ENCODE results near the gene TRPC4AP.

TRPC4AP gene

DNA sequence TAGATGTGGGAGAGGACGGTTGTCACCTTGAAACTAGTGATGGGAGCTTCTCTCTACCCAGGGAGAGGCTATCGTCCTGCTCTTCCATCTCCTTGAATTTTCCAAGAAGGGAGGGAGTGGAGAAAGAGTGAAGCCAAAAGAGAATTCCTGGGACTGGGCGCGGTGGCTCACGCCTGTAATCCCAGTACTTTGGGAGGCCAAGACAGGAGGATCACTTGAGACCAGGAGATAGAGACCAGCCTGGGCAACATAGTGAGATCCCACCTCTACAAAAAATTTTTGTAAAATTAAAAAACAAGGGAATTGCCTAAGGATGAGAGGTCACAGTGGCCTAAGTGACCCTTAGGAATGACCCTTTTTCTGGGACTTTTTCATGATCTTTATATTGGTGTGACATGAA, 128.1 kb downstream of the TRPC4AP start:
- FAIRE-seq, result no peak

DNA sequence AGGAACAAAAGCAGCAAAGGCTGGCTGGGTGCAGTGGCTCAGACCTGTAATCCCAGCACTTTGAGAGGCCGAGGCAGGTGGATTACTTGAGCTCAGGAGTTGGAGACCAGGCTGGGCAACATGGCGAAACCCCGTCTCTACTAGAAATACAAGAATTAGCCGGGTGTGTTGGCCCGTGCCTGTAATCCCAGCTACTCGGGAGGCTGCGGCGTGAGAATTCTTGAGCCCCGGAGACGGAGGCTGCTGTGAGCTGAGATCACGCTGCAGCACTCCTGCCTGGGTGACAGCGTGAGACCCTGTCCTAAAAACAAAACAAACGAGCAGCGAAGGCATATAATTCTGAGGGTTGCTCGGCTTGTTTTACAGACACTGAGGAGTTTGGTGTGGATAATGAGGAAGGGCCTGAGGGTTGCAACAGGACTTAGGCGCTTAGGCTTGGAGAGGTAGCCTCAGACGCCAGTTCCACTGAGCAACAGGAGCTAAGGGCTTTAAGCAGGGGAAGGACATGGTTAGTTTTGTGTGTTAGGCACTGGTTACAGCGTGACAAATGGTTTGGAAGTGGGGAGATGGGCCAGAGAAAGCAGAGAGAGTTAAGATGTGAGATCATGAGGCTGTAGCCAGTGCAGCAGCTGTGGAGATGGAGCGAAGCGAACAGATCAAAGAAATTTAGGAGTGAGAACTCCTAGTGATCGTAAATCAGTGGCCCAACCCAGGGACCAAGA, 135.7 kb downstream of the TRPC4AP start:
- no peak for FAIRE-seq

- FAIRE-seq, result no peak
These were observed 136.6 kb downstream of the TRPC4AP start for GRCh38 chr20:34956041-34956458.

DNA sequence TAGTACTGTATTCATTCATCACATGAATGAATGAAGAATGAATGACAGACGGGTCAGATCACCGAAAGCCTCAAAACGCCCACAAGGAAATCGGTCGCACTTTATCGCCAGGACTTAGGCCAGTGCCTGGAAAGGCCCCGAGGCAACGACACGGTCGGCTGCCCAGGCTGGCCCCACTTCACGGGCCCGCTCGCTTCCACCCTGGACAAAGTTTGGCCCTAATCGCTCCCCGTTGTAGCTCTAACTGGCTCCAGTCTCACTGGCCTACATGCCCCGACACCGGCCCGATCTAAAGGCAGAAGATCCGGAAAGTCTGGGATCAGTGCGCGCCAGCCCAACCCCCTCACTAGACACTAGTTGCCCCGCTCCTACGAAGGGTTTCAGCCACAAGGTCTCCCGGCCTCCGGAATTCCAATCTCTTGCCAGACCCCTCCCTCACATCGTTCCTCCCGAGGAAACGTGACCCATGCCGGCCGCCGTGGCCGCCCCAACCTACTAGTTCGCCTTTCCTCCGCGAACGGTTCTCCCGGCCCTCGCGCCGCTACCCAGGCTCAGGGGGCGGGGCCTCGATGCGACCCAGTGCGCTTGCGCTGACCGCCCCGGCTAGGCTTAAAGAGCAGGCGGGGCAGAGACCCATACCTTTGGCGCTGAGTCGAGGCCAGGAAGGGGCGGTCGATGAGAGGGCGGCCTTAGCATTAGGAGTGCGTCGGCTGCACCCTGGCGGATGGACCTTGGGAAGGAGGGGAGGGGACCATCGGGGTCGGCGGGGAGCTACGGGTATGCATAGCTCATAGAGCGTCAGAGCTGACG, 137.2 kb downstream of the TRPC4AP start, which contains the start of the genes GSS and MYH7B:
TSS of gene GSS (minus strand) at position 576 of the 810 bp plus-strand sequence. CDS start 3,954 bp downstream, outside the sequence.
TSS of gene MYH7B (plus strand) at position 638 of the 810 bp plus-strand sequence. CDS start 22,138 bp downstream, outside the sequence.
- FAIRE-seq, result no peak

DNA sequence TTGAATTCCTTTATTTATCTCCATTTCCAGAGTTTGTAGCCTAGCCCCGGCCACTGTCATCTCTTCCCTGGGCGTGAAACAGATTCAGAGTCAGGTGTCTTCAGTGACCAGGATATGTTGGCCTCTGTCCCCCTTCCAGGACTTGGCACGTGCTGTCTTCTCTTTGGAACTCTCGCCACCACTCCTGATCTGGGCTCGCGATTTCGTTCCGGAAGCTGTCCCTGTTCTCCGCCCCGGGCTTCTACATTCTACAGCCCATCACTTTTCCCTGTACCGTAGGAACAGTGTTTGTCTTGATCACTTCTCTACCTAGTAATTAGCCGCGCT, 137.7 kb downstream of the TRPC4AP start:
- no peak for FAIRE-seq

GRCh38 chr20:34953960-34954359, 138.6 kb downstream of the TRPC4AP start:
- FAIRE-seq, result no peak

GRCh38 chr20:34952671-34953070, 139.9 kb downstream of the TRPC4AP start:
- no peak for FAIRE-seq

Measured in islet of Langerhans (tissue), 1 donor.